CD14-positive monocyte (primary cell): ENCODE data around the gene GPS2. TPM values are rescaled to one million over a fixed set of nuclear protein-coding genes. Genes with fewer than 3 reads are reported as not detected.

Experiments used
- DNase-seq, 3 donors: peaks; one replicate each; pipeline ENCODE4 v3.0.0-alpha.2; 2011 to 2022
- H2AFZ ChIP-seq: 2 replicates; pipeline ENCODE4 v1.6.0; 2012; ENCODE audit warnings: mild to moderate bottlenecking, low read depth, low read length, inconsistent platforms; ENCODE audit not compliant: insufficient read depth, poor library complexity, severe bottlenecking
- H3K27ac ChIP-seq, 2 donors: 1 replicate in 1 of 2; 2 replicates in 1 of 2; pipeline ENCODE4 v1.5.1; 2012 to 2013; ENCODE audit warnings: low read length in 2 of 2, control low read depth in 1 of 2, inconsistent platforms in 1 of 2, low read depth in 1 of 2, mild to moderate bottlenecking in 1 of 2
- H3K27me3 ChIP-seq, 2 donors: one replicate each; pipeline versions ENCODE4 v1.6.0 to v1.6.1; 2011 to 2013; ENCODE audit warnings: low read length in 2 of 2; ENCODE audit not compliant: control insufficient read depth in 2 of 2, insufficient read depth in 2 of 2
- H3K36me3 ChIP-seq, 2 donors: replicated peaks in 1 of 2; 1 replicate in 1 of 2; 2 replicates in 1 of 2; pipeline versions ENCODE4 v1.5.1 to v1.6.1; 2012 to 2013; ENCODE audit warnings: low read length in 2 of 2, control low read depth in 1 of 2, inconsistent platforms in 1 of 2, mild to moderate bottlenecking in 1 of 2; ENCODE audit not compliant: insufficient read depth in 2 of 2, control insufficient read depth in 1 of 2
- H3K4me1 ChIP-seq, 2 donors: 1 replicate in 1 of 2; 2 replicates in 1 of 2; pipeline versions ENCODE4 v1.5.1 to v1.6.1; 2012 to 2013; ENCODE audit warnings: low read length in 2 of 2, control low read depth in 1 of 2, inconsistent platforms in 1 of 2, mild to moderate bottlenecking in 1 of 2, moderate library complexity in 1 of 2; ENCODE audit not compliant: insufficient read depth in 2 of 2, control insufficient read depth in 1 of 2
- H3K4me2 ChIP-seq: replicated peaks from 2 replicates; pipeline ENCODE3; 2012; ENCODE audit warnings: low read length, moderate library complexity, mild to moderate bottlenecking; ENCODE audit not compliant: poor library complexity, severe bottlenecking; ENCODE audit errors: extremely low read depth
- H3K4me3 ChIP-seq, 3 experiments: fragments of 200-600 bp in 1 of 3; sonication (generic) in 1 of 3; replicated peaks in 1 of 3; 1 replicate in 2 of 3; 2 replicates in 1 of 3; pipeline ENCODE4 v1.5.1; 2011 to 2013; ENCODE audit warnings: low read length in 3 of 3, mild to moderate bottlenecking in 3 of 3, control low read depth in 2 of 3, low read depth in 2 of 3, inconsistent platforms in 1 of 3, moderate library complexity in 1 of 3
- H3K79me2 ChIP-seq: 2 replicates; pipeline ENCODE4 v1.6.0; 2012; ENCODE audit warnings: mild to moderate bottlenecking, control low read depth, inconsistent platforms, low read length, moderate library complexity; ENCODE audit not compliant: insufficient read depth
- H3K9ac ChIP-seq: 2 replicates; pipeline ENCODE4 v1.6.0; 2017; ENCODE audit warnings: low read length, mild to moderate bottlenecking; ENCODE audit not compliant: insufficient read depth, poor library complexity, severe bottlenecking
- H3K9me3 ChIP-seq, 2 donors: replicated peaks in 1 of 2; 1 replicate in 1 of 2; 2 replicates in 1 of 2; pipeline versions ENCODE4 v1.5.1 to v1.6.1; 2012 to 2013; ENCODE audit warnings: low read length in 2 of 2, control low read depth in 1 of 2; ENCODE audit not compliant: control insufficient read depth in 1 of 2, insufficient read depth in 1 of 2
- H4K20me1 ChIP-seq: 2 replicates; pipeline ENCODE4 v1.6.0; 2012; ENCODE audit warnings: mild to moderate bottlenecking, low read length, control low read depth, moderate library complexity; ENCODE audit not compliant: insufficient read depth
- H3K27ac Mint-ChIP-seq, 7 donors: one replicate each; pipeline ENCODE4 v1.8.0; 2020; ENCODE audit warnings: mild to moderate bottlenecking in 7 of 7, mixed read lengths in 7 of 7, moderate library complexity in 6 of 7, inconsistent platforms in 2 of 7
- H3K27me3 Mint-ChIP-seq, 3 donors: one replicate each; pipeline ENCODE4 v1.8.0; 2021 to 2022; ENCODE audit warnings: low read depth in 3 of 3, mild to moderate bottlenecking in 3 of 3, mixed read lengths in 3 of 3, moderate library complexity in 3 of 3, inconsistent platforms in 1 of 3
- H3K36me3 Mint-ChIP-seq, 2 donors: one replicate each; pipeline ENCODE4 v1.8.0; 2020; ENCODE audit warnings: mixed read lengths in 2 of 2, inconsistent platforms in 1 of 2, mild to moderate bottlenecking in 1 of 2
- H3K4me1 Mint-ChIP-seq: one replicate; pipeline ENCODE4 v1.8.0; 2020; ENCODE audit warnings: mild to moderate bottlenecking, mixed read lengths
- H3K4me3 Mint-ChIP-seq, 2 donors: one replicate each; pipeline ENCODE4 v1.8.0; 2020; ENCODE audit warnings: mild to moderate bottlenecking in 2 of 2, mixed read lengths in 2 of 2, moderate library complexity in 1 of 2
- H3K9me3 Mint-ChIP-seq, 7 donors: one replicate each; pipeline ENCODE4 v1.8.0; 2020 to 2022; ENCODE audit warnings: mixed read lengths in 7 of 7, mild to moderate bottlenecking in 6 of 7, moderate library complexity in 6 of 7, inconsistent platforms in 2 of 7
- CTCF ChIP-seq: fragments of 200-600 bp; IDR thresholded peaks from one replicate; pipeline ENCODE4 v1.8.0; 2022; ENCODE audit warnings: antibody characterized with exemption, mild to moderate bottlenecking
- WGBS: methylation state at CpG from one replicate; pipeline ENCODE4 v1.1.5; 2013; ENCODE audit warnings: missing lambda C conversion rate; ENCODE audit not compliant: insufficient coverage; 5-methylcytosine and 5-hydroxymethylcytosine counted together
- intact Hi-C, 2 donors: fragments of 100-400 bp; cut with micrococcal nuclease; formaldehyde crosslinking; loops; one replicate each; pipeline versions ENCODE4 v1.15.0 to v1.15.1; 2023
- polyA plus RNA-seq, 3 donors: library from polyadenylated mRNA; depleted of rRNA in 1 of 3; unstranded in 2 of 3; stranded (reverse) in 1 of 3; fragments of 300-500 nt in 2 of 3; fragments of >200 nt in 1 of 3; fragmentation: Illumina TruSeq in 2 of 3; gene quantifications; 1 replicate in 2 of 3; 2 replicates in 1 of 3; pipeline ENCODE4 v1.2.3, GENCODE V29; 2012 to 2021

Gene GPS2
- polyA plus RNA-seq, 3 donors, result 53.5 to 162 (median 59.6) TPM

GRCh38 chr17:7284911-7285310, 30.2 kb downstream of the GPS2 start:
- H3K9me3 ChIP-seq, result no peaks in the 10 kb centered on the region
- H2AFZ ChIP-seq, result no peak overlapping the region
- TF ChIP-seq CTCF, result no peak
- no peak overlapping the region for H3K9ac ChIP-seq
- no peaks in the 10 kb centered on the region for H3K36me3 ChIP-seq
- H3K27ac ChIP-seq, result no peak overlapping the region
- no peak overlapping the region for H3K4me2 ChIP-seq
- Mint-ChIP-seq H3K27me3 (peaks cover 60 to 84% (median 69%) of the 10 kb centered on the region in 3 donors), H3K9me3 (peaks cover 0 to 15% (median 2%) of the 10 kb centered on the region in 7 donors), H3K36me3 (peaks cover 0 to 5% of the 10 kb centered on the region in 2 donors), H3K27ac (no peak overlapping the region), H3K4me3 (no peak overlapping the region), H3K4me1 (peaks cover 30% of the 10 kb centered on the region)
- H3K79me2 ChIP-seq, result no peaks in the 10 kb centered on the region
- H3K27me3 ChIP-seq, result peaks cover 13 to 56% of the 10 kb centered on the region in 2 donors
- H4K20me1 ChIP-seq, result no peaks in the 10 kb centered on the region
- no peak overlapping the region for H3K4me3 ChIP-seq
- no peak for DNase-seq
- intact Hi-C loops, result loop anchor here in 1 of 2 donors (5.0 kb wide), 1 partner anchor 57 kb away; no protein-coding TSS in a partner anchor
- H3K4me1 ChIP-seq, result peaks cover 27 to 28% of the 10 kb centered on the region in 2 donors
- WGBS, result 99% methylated on average over 13 of the region's 16 CpGs

GRCh38 chr17:7283471-7284216, 31.5 kb downstream of the GPS2 start:
- Mint-ChIP-seq H3K9me3 (peaks cover 0 to 15% (median 2%) of the 10 kb centered on the region in 7 donors), H3K27me3 (peaks cover 62 to 88% (median 66%) of the 10 kb centered on the region in 3 donors), H3K4me3 (peak overlapping the region in 1 of 2 donors; percentile 82), H3K4me1 (peaks cover 30% of the 10 kb centered on the region), H3K36me3 (peaks cover 0 to 5% of the 10 kb centered on the region in 2 donors), H3K27ac (peak overlapping the region in 2 of 7 donors; percentile 7 to 35)
- peaks cover 13 to 60% of the 10 kb centered on the region in 2 donors for H3K27me3 ChIP-seq
- no peak overlapping the region for H3K9ac ChIP-seq
- no peak overlapping the region for H3K27ac ChIP-seq
- no peaks in the 10 kb centered on the region for H3K9me3 ChIP-seq
- H3K4me2 ChIP-seq, result no peak overlapping the region
- H3K4me1 ChIP-seq, result peaks cover 27 to 28% of the 10 kb centered on the region in 2 donors
- TF ChIP-seq CTCF, result no peak
- WGBS, result 98% methylated on average over 11 of the region's 18 CpGs
- intact Hi-C loops, result loop anchor here in 1 of 2 donors (5.0 kb wide), 1 partner anchor 59 kb away; no protein-coding TSS in a partner anchor
- no peak overlapping the region for H2AFZ ChIP-seq
- H3K79me2 ChIP-seq, result no peaks in the 10 kb centered on the region
- H3K4me3 ChIP-seq, result no peak overlapping the region
- no peaks in the 10 kb centered on the region for H4K20me1 ChIP-seq
- DNase-seq, result no peak
- H3K36me3 ChIP-seq, result no peaks in the 10 kb centered on the region
